MCF 10A (cell line): ENCODE results near the gene ATP8B4. TPM values are rescaled to one million over a fixed set of nuclear protein-coding genes. Genes with fewer than 3 reads are reported as not detected.

Source experiments
- BruUV-seq: library from RNA; stranded (reverse); fragments of 400-500 nt; replicated peaks from 2 replicates; lab custom pipeline; 2021; lab: Mats Ljungman, UMichigan
- CTCF ChIA-PET: fragments of 300-600 bp; sonication (Branson Sonifier 250); formaldehyde crosslinking; extraction: SDS; loops from one replicate; lab custom pipeline; 2021; ENCODE audit warnings: antibody characterized with exemption, inconsistent platforms; lab: Yijun Ruan, JAX
- POLR2A ChIA-PET: fragments of 300-600, 350-650 bp; sonication (Branson Sonifier 250); formaldehyde crosslinking; extraction: SDS; loops from one replicate; lab custom pipeline; 2020; ENCODE audit warnings: antibody characterized with exemption, inconsistent platforms; lab: Yijun Ruan, JAX
- DNase-seq: peaks from one replicate; pipeline ENCODE4 v3.0.0-alpha.2; 2018; ENCODE audit not compliant: unreplicated experiment
- H3K27ac Mint-ChIP-seq: one replicate; pipeline ENCODE4 v1.8.0; 2022; ENCODE audit warnings: mild to moderate bottlenecking, low read depth, mixed read lengths; ENCODE audit not compliant: unreplicated experiment
- H3K27me3 Mint-ChIP-seq: one replicate; pipeline ENCODE4 v1.8.0; 2022; ENCODE audit warnings: mixed read lengths; ENCODE audit not compliant: insufficient read depth, unreplicated experiment
- H3K36me3 Mint-ChIP-seq: one replicate; pipeline ENCODE4 v1.8.0; 2022; ENCODE audit warnings: mild to moderate bottlenecking, moderate library complexity, mixed read lengths; ENCODE audit not compliant: insufficient read depth, unreplicated experiment
- H3K4me1 Mint-ChIP-seq: one replicate; pipeline ENCODE4 v1.8.0; 2022; ENCODE audit warnings: mixed read lengths; ENCODE audit not compliant: insufficient read depth, unreplicated experiment
- H3K4me3 Mint-ChIP-seq: one replicate; pipeline ENCODE4 v1.8.0; 2022; ENCODE audit warnings: mild to moderate bottlenecking, moderate library complexity, mixed read lengths; ENCODE audit not compliant: unreplicated experiment
- H3K9me3 Mint-ChIP-seq: one replicate; pipeline ENCODE4 v1.8.0; 2022; ENCODE audit warnings: mixed read lengths; ENCODE audit not compliant: unreplicated experiment
- intact Hi-C: fragments of 100-400 bp; cut with micrococcal nuclease; formaldehyde crosslinking; loops from 2 replicates; pipeline ENCODE4 v1.14.1; 2022
- total RNA-seq: library from RNA; stranded (reverse); gene quantifications from 2 replicates; pipeline ENCODE4 v1.2.3, GENCODE V29; 2022
- TF ChIP-seq, protein P1 (sequence below): fragments of 200-600 bp; IDR thresholded peaks from one replicate; pipeline ENCODE4 v1.8.0; 2022; ENCODE audit warnings: antibody characterized with exemption, mild to moderate bottlenecking; ENCODE audit not compliant: unreplicated experiment

ATP8B4 gene
- total RNA-seq, 1 experiment from 2014 or later = not detected

GRCh38 chr15:50151476-50151875 is 32.4 kb upstream of the ATP8B4 start:
- no peak overlapping the region for H3K4me3 Mint-ChIP-seq
- POLR2A ChIA-PET = interaction anchor here (0.8 kb wide), 1 partner anchor 157 kb away, joined by 4 read pairs; no protein-coding TSS in a partner anchor
- no peaks in the 10 kb centered on the region for H3K9me3 Mint-ChIP-seq
- no peak for DNase-seq
- intact Hi-C loops = no loop called here
- no peaks in the 10 kb centered on the region for H3K4me1 Mint-ChIP-seq
- H3K27me3 Mint-ChIP-seq = no peaks in the 10 kb centered on the region
- H3K27ac Mint-ChIP-seq = no peak overlapping the region
- no TSS peak for BruUV-seq
- CTCF ChIA-PET = interaction anchor here (0.6 to 7.4 kb wide), 6 partner anchors 86 to 948 kb away, joined by 3 to 136 read pairs (median 3); no protein-coding TSS in a partner anchor
- TF ChIP-seq, protein P1, sequence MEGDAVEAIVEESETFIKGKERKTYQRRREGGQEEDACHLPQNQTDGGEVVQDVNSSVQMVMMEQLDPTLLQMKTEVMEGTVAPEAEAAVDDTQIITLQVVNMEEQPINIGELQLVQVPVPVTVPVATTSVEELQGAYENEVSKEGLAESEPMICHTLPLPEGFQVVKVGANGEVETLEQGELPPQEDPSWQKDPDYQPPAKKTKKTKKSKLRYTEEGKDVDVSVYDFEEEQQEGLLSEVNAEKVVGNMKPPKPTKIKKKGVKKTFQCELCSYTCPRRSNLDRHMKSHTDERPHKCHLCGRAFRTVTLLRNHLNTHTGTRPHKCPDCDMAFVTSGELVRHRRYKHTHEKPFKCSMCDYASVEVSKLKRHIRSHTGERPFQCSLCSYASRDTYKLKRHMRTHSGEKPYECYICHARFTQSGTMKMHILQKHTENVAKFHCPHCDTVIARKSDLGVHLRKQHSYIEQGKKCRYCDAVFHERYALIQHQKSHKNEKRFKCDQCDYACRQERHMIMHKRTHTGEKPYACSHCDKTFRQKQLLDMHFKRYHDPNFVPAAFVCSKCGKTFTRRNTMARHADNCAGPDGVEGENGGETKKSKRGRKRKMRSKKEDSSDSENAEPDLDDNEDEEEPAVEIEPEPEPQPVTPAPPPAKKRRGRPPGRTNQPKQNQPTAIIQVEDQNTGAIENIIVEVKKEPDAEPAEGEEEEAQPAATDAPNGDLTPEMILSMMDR = no peak
- H3K36me3 Mint-ChIP-seq = no peaks in the 10 kb centered on the region

- intact Hi-C loops = no loop called here
- Mint-ChIP-seq H3K36me3 (no peaks in the 10 kb centered on the region), H3K27me3 (no peaks in the 10 kb centered on the region), H3K4me1 (no peaks in the 10 kb centered on the region), H3K27ac (no peak overlapping the region), H3K4me3 (no peak overlapping the region), H3K9me3 (no peaks in the 10 kb centered on the region)
- TF ChIP-seq, protein P1 = no peak
- no peak for DNase-seq
- BruUV-seq = no TSS peak
- ChIA-PET CTCF (interaction anchor here (0.6 to 7.4 kb wide), 7 partner anchors 36 to 167 kb away, joined by 3 to 136 read pairs (median 3); no protein-coding TSS in a partner anchor), POLR2A (interaction anchor here (0.8 to 0.9 kb wide), 2 partner anchors 157 to 165 kb away, joined by 4 read pairs; no protein-coding TSS in a partner anchor)
These were observed 31.8 kb upstream of the ATP8B4 start for GRCh38 chr15:50150851-50151250.

DNA sequence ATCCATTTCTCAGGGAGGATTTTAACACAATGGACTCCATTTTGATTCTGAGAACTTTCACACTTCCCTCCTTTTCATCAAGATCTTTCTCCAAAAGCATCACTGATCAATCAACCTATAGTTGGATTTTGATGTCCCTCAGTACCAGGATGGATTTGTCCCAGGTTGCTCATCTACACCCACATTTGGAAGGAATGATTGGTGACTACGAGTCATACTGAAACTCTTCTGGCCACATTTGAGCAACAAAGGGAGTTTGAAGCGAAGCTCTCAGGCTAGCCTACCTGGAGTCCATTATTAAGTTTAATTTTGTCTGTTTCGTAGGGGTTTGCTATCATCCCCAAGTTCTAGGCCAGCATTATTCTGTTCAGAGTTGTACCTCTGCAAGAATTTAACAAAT is 31.3 kb upstream of the ATP8B4 start:
- no peaks in the 10 kb centered on the region for H3K27me3 Mint-ChIP-seq
- intact Hi-C loops = no loop called here
- H3K36me3 Mint-ChIP-seq = no peaks in the 10 kb centered on the region
- ChIA-PET POLR2A (interaction anchor here (0.9 to 2.5 kb wide), 2 partner anchors 165 kb away, joined by 4 to 14 read pairs; no protein-coding TSS in a partner anchor), CTCF (interaction anchor here (0.6 to 7.4 kb wide), 5 partner anchors 23 to 1288 kb away, joined by 3 to 136 read pairs (median 4); no protein-coding TSS in a partner anchor)
- peaks cover 4% of the 10 kb centered on the region for H3K4me1 Mint-ChIP-seq
- no peak overlapping the region for H3K4me3 Mint-ChIP-seq
- no peak overlapping the region for H3K27ac Mint-ChIP-seq
- no TSS peak for BruUV-seq
- H3K9me3 Mint-ChIP-seq = no peaks in the 10 kb centered on the region
- DNase-seq = no peak
- TF ChIP-seq, protein P1 = no peak

DNA sequence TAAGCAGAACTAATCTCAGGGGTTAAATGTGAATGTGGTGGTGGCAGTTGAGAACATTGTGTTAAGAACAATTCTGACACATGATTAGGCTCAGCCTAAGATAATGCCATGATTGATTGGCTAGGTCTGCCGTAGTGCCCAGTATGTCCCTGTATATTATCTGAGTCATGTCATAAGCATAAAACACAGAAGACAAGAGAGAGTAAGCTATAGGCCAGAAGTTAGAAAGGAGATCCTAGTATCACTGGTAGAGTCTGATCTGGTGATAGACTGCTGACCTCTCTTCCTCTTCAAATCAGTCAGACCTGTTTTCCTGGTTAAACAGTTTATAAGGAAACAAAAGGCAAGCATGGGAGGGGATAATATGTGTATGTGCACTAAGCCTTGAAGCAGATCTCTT is 30.1 kb upstream of the ATP8B4 start:
- CTCF ChIA-PET = interaction anchor here (0.6 to 7.4 kb wide), 11 partner anchors 20 to 190 kb away, joined by 3 to 136 read pairs (median 5); no protein-coding TSS in a partner anchor

More for the DNA sequence above, 30.1 kb upstream of the ATP8B4 start:
- intact Hi-C loops = loop anchor here (5.0 to 10.0 kb wide), 3 partner anchors 724 to 1337 kb away; partner anchors contain the start of genes AP4E1, CEP152 and FGF7
- Mint-ChIP-seq H3K36me3 (no peaks in the 10 kb centered on the region), H3K4me3 (no peak overlapping the region), H3K27ac (no peak overlapping the region), H3K27me3 (no peaks in the 10 kb centered on the region), H3K4me1 (peaks cover 12% of the 10 kb centered on the region), H3K9me3 (no peaks in the 10 kb centered on the region)
- no TSS peak for BruUV-seq
- TF ChIP-seq, protein P1 = no peak
- DNase-seq = no peak
- POLR2A ChIA-PET = interaction anchor here (2.5 kb wide), 1 partner anchor 166 kb away, joined by 14 read pairs; no protein-coding TSS in a partner anchor
